HG02884 (cell line): ENCODE data around the gene FAM222B.
A peak's percentile ranks its signal among the peaks of the same experiment; 100 is the strongest.
"Not testable (repeated sequence)": the region's sequence is repeated elsewhere in the genome, so short reads cannot be mapped to it uniquely, and the experiment has no call there.

Experiments
- ATAC-seq: cut with Tn5 transposase; IDR thresholded peaks from one replicate; pipeline ENCODE4 v1.9.1; 2021; ENCODE audit warnings: mild to moderate bottlenecking, moderate library complexity; ENCODE audit not compliant: unreplicated experiment

Gene FAM222B

GRCh38 chr17:28846231-28846630, 3.6 kb upstream of the FAM222B start:
- no peak for ATAC-seq

- ATAC-seq, result no peak
These were observed 1.2 kb upstream of the FAM222B start for GRCh38 chr17:28843816-28844148.

DNA sequence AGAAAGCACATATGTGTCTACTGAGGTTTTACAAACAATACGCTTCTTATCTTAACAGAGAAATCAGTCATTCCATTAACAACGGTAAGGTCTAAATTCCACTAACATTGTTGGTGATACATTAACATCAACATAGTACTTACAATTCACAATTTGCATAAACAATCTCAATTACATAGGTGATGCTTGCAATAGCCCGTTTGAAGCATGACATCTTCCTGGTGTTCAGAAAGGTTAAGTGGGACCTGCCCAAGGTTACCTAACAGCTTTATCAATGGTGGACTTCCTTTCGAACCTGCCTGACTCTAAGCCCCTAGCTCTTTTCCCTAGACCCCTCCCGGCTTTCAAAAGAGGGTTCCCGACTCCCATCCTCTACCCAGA, 699 bp downstream of the FAM222B start:
- ATAC-seq, result no peak

- ATAC-seq, result no peak
These were observed 3.4 kb downstream of the FAM222B start for GRCh38 chr17:28839221-28839620.

DNA sequence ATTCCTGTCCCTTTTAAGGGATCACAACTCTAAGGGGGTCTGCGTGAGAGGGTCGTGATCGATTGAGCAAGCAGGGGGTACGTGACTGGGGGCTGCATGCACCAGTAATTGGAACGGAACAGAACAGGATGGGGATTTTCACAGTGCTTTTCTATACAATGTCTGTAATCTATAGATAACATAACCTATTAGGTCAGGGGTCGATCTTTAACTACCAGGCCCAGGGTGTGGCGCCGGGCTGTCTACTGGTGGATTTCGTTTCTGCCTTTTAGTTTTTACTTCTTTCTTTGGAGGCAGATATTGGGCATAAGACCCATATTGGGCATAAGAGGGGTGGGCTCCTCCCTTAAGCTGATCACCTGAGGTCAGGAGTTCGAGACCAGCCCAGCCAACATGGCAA, 6.0 kb downstream of the FAM222B start:
- ATAC-seq, result not testable (repeated sequence)

- ATAC-seq, result no peak
These were observed 8.2 kb downstream of the FAM222B start for GRCh38 chr17:28834420-28834819.

- ATAC-seq, result no peak
These were observed 14.1 kb downstream of the FAM222B start for GRCh38 chr17:28828294-28829040.

GRCh38 chr17:28827672-28828071, 14.9 kb downstream of the FAM222B start:
- ATAC-seq, result no peak

DNA sequence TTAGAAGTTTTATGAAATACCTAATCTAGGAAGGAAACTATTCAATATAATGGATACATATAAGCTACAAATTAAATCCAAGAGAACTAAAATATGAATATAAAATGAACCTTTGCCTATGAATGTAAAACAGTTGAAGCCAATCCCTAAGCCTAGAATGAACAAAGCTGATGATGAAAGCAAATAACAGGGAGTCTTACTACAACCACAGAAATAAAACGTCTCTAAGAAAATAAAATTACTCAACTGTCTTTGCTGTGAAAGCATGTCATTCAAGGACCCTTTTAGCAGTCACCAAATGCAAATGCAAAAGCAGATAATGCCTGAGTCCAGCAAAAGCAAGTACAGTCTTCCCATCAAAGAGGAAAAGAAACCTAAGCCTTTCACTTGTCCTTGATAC, 23.0 kb downstream of the FAM222B start:
- ATAC-seq, result no peak

- ATAC-seq, result no peak
These were observed 23.8 kb downstream of the FAM222B start for GRCh38 chr17:28818819-28819221.

- no peak for ATAC-seq
These were observed 26.1 kb downstream of the FAM222B start for GRCh38 chr17:28816540-28816939.

GRCh38 chr17:28812748-28813377, 29.7 kb downstream of the FAM222B start:
- ATAC-seq, result no peak

DNA sequence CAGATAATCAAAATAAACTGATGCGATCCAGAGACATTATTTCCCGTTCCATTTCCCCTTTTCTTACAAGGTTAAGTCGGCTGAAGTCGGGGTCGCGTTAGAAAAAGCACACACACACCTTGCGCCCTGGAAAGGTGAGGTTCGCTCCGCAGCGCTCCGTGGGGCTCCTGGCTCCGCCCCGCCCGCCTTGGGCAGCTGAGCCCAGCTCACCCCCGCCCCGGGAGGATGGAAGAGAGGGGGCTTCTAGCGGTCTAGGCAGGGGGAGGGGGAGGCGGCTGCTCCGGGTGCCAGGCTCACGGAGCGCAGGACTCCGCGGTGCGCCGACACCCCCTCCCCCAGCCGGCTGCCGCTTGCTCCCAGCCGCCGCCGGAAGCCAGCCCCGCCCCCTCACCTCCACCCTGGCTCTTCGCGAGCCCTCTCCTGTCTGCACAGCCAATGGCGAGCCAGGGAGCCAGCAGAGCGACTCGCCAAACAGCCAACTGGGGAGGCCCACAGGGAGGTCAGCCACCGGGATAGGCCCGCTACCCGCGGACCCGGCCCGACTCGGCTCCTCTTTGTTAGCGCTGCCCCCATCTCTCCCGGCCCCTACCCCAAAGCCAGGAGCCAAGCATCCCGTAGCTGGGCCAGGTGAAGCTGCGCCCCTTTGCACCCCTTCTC, 30.4 kb downstream of the FAM222B start:
- ATAC-seq, result peak; percentile 94

GRCh38 chr17:28811651-28812090, 30.9 kb downstream of the FAM222B start:
- ATAC-seq, result no peak

- ATAC-seq, result no peak
These were observed 32.2 kb downstream of the FAM222B start for GRCh38 chr17:28810437-28810836.

DNA sequence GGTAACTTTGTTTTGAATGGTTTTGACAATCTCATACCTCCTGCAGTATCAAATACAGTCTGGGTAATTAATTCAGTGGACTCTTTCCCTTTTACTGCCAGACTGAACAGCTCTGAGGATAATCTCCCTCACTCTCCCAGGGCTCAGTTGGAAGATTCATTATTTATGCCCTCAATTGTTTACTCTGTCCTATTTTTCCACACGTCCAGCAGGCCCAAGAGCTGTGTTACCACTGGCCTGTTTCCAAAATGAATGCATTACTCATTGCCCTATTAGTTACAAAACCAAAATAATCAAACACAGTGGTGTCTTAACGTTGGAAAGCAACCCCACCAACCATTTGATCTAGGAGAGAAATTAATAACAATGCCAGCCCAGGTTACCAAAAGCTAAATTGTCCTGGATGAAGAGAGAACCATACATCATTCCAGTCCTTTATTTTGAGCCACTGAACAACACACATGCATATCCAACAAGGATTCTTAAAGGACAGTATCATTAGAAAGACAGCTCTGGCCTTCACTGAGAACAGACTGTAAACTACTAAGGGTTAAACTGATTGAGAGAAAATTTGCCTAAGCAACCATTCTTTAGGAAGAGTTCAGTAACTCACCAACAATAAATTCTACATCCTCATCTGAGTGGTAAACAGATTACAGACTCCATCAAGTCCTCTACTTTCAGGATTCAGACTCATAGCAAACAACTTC, 34.5 kb downstream of the FAM222B start:
- ATAC-seq, result no peak

DNA sequence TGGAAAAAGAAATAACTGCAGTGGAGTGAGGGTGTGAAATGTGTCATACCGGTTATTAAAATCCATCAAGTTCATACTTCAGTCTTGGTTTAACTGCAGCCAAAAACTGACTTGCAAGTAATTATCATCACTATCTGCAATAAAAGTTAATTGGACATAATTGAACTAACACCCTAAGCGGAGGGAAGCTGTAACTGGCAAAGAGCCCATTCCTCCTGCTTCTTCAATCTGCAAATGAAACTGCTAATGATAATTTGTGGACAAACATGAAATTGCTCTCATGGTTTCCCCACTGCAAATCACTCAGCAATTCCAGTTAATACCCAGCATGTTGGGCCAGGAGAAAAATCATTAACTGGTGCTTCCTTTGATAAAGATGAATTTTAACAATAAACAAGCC, 46.5 kb downstream of the FAM222B start:
- ATAC-seq, result no peak

- not testable (repeated sequence) for ATAC-seq
These were observed 47.6 kb downstream of the FAM222B start for GRCh38 chr17:28794846-28795441.

DNA sequence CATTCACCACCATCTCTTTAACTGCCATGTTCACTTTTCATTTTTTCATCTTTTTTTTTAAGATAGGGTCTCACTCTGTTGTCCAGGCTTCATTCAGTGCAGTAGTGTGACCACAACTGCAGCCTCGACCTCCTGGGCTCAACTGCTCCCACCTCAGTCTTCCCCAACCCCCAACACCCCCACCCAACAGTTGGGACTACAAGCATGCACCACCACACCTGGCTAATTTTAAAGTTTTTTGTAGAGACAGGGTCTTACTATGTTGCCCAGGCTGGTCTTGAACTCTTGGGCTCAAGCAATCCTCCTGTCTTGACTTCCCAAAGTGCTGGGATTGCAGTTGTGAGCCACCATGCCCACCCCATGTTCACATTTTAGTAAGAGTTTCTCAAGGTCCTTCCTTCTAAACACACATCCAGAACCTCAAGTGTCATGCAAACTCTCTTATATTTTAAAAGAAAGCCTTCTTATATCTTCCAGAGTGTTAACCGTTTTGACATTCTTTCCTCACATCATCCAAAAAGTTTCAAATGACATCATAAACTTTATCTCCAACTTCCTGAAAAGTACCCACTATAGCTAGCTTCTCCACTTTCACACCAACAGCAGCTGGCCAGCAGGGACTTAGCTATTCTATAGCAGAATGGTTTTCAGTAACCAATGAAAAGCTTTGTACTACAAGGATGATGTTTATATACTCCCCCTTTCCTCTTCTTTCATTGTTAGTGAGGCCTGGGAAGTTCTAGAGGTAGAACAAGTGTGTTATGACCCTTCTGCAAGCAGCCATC, 49.5 kb downstream of the FAM222B start:
- no peak for ATAC-seq

GRCh38 chr17:28788100-28788499, 54.5 kb downstream of the FAM222B start:
- ATAC-seq, result no peak
